ENCODE data around the gene UBE2E1. TPM values are rescaled to one million over a fixed set of nuclear protein-coding genes. Genes with fewer than 3 reads are reported as not detected.

The UBE2E1 gene
- total RNA-seq, 4 donors from 2014 or later: 32.6 to 62.5 (median 55.9) TPM

DNA sequence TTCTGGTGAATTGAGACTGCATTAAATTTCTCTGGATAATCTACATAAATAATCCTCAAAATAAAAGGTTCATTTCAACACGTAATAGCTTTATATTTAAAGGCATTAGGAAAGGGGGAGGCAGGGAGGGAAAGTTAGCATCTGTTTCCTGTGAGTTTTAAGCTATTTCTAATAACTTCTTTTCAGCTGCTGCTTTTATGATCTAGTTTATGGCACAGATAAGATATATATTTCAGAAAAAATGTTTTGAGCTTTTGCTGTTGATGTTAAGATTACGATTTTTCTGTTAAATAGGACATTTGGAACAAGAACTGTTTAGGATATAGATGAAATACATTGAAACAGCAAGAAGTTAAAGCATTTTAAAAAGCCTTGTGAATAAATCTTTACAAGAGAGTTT is 30.0 kb downstream of the UBE2E1 start:
- no peak for DNase-seq (ENCODE audit: low spot score in 2 of 2)
- intact Hi-C loops (cut with DNase I; ENCODE audit: low total_unique reads): no loop called here
- 72 to 78% methylated on average over 2 of the region's 2 CpGs for WGBS, 2 donors
- TF ChIP-seq, protein P1, sequence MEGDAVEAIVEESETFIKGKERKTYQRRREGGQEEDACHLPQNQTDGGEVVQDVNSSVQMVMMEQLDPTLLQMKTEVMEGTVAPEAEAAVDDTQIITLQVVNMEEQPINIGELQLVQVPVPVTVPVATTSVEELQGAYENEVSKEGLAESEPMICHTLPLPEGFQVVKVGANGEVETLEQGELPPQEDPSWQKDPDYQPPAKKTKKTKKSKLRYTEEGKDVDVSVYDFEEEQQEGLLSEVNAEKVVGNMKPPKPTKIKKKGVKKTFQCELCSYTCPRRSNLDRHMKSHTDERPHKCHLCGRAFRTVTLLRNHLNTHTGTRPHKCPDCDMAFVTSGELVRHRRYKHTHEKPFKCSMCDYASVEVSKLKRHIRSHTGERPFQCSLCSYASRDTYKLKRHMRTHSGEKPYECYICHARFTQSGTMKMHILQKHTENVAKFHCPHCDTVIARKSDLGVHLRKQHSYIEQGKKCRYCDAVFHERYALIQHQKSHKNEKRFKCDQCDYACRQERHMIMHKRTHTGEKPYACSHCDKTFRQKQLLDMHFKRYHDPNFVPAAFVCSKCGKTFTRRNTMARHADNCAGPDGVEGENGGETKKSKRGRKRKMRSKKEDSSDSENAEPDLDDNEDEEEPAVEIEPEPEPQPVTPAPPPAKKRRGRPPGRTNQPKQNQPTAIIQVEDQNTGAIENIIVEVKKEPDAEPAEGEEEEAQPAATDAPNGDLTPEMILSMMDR (IDR thresholded peaks at IDR 0.05): no peak
- TF ChIP-seq POLR2A (IDR thresholded peaks at IDR 0.05): no peak
- H3K4me3 ChIP-seq (ENCODE audit: low read depth, poor library complexity, severe bottlenecking): no peak overlapping the region

GRCh38 chr3:23836536-23837230 is 30.9 kb downstream of the UBE2E1 start:
- 40 to 50% methylated on average over 1 of the region's 1 CpG for WGBS, 2 donors
- no peak for TF ChIP-seq POLR2A (IDR thresholded peaks at IDR 0.05)
- TF ChIP-seq, protein P1 (IDR thresholded peaks at IDR 0.05): no peak
- intact Hi-C loops (cut with DNase I; ENCODE audit: low total_unique reads): no loop called here

GRCh38 chr3:23837286-23837685 is 31.5 kb downstream of the UBE2E1 start:
- intact Hi-C loops (cut with DNase I; ENCODE audit: low total_unique reads): no loop called here
- no peak overlapping the region for H3K4me3 ChIP-seq (ENCODE audit: low read depth, poor library complexity, severe bottlenecking)
- TF ChIP-seq, protein P1 (IDR thresholded peaks at IDR 0.05): no peak
- no peak for TF ChIP-seq POLR2A (IDR thresholded peaks at IDR 0.05)
- DNase-seq (ENCODE audit: low spot score in 2 of 2): no peak
- 58 to 74% methylated on average over 1 of the region's 1 CpG for WGBS, 2 donors

More at GRCh38 chr3:23836536-23837230, 30.9 kb downstream of the UBE2E1 start:
- no peak for DNase-seq (ENCODE audit: low spot score in 2 of 2)
- H3K4me3 ChIP-seq (ENCODE audit: low read depth, poor library complexity, severe bottlenecking): no peak overlapping the region

DNA sequence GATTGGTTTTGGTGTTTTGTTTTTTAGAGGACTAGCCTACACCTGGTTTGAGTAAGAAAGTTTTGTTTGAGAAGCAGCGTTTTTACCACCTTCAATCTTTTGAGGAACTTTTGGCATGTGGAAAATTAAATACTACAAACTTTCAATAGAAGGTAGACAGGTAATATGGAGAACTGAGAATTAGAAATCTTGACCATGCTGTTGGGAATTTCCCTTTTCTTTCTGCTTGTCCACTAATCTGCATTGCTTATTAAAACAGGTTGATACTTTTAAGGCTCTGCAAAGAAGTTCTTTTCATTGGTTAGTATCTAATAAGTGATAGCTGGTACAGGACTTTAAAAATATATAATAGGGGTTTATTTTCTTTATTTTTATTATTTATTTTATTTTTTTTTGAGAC is 31.9 kb downstream of the UBE2E1 start:
- intact Hi-C loops (cut with DNase I; ENCODE audit: low total_unique reads): no loop called here
- WGBS, 2 donors: 76 to 83% methylated on average over 1 of the region's 1 CpG
- TF ChIP-seq, protein P1 (IDR thresholded peaks at IDR 0.05): no peak
- no peak for TF ChIP-seq POLR2A (IDR thresholded peaks at IDR 0.05)
- H3K4me3 ChIP-seq (ENCODE audit: low read depth, poor library complexity, severe bottlenecking): no peak overlapping the region
- no peak for DNase-seq (ENCODE audit: low spot score in 2 of 2)

DNA sequence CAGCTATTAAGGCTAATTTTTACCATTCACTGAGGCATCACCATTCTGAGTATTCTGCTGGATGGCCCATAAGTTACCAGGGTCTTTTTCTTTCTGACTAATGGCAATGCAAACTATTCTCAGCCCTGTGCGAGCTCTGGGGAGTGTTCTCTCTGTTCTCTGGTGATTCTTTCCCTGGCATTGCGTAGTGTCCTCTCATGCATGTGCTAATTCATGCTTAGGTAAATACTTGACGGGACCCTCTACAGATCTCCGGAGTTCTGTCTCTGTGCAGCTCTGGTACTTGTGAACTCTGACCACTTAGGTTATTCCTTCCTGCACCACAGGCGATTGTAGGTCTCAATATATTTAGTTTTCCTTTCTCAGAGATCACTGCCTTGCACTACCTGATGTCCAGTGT is 34.8 kb downstream of the UBE2E1 start:
- H3K4me3 ChIP-seq (ENCODE audit: low read depth, poor library complexity, severe bottlenecking): no peak overlapping the region
- intact Hi-C loops (cut with DNase I; ENCODE audit: low total_unique reads): no loop called here
- 82 to 95% methylated on average over 5 of the region's 5 CpGs for WGBS, 2 donors
- TF ChIP-seq POLR2A (IDR thresholded peaks at IDR 0.05): no peak
- TF ChIP-seq, protein P1 (IDR thresholded peaks at IDR 0.05): no peak
- no peak for DNase-seq (ENCODE audit: low spot score in 2 of 2)

- intact Hi-C loops (cut with DNase I; ENCODE audit: low total_unique reads): no loop called here
- no peak for DNase-seq (ENCODE audit: low spot score in 2 of 2)
- WGBS, 2 donors: 94% methylated on average over 3 of the region's 3 CpGs
- TF ChIP-seq, protein P1 (IDR thresholded peaks at IDR 0.05): no peak
- TF ChIP-seq POLR2A (IDR thresholded peaks at IDR 0.05): no peak
- no peak overlapping the region for H3K4me3 ChIP-seq (ENCODE audit: low read depth, poor library complexity, severe bottlenecking)
These were observed 38.1 kb downstream of the UBE2E1 start for GRCh38 chr3:23843869-23844268.
